Kidney (tissue), 14 donors: ENCODE measurements around the gene DNAI7. TPM values are rescaled to one million over a fixed set of nuclear protein-coding genes. Genes with fewer than 3 reads are reported as not detected.

Source experiments
- DNase-seq, 5 donors: peaks; one replicate each; pipeline ENCODE4 v3.0.0-alpha.2; 2013 to 2020
- FAIRE-seq: peaks from 2 replicates; lab custom pipeline; 2012; peaks lifted over from hg19 to GRCh38; lab: Jason Lieb, UNC
- H3K27ac ChIP-seq, 2 donors: one replicate each; pipeline ENCODE4 v1.7.0; 2013; ENCODE audit warnings: low read depth in 2 of 2, low read length in 2 of 2, inconsistent platforms in 1 of 2
- H3K27me3 ChIP-seq: one replicate; pipeline ENCODE4 v1.7.1; 2013; ENCODE audit warnings: low read length, inconsistent platforms; ENCODE audit not compliant: control insufficient read depth, insufficient read depth
- H3K36me3 ChIP-seq, 3 donors: one replicate each; pipeline versions ENCODE4 v1.7.0 to v1.7.1; 2013; ENCODE audit warnings: low read length in 3 of 3, control low read depth in 1 of 3, inconsistent platforms in 1 of 3; ENCODE audit not compliant: insufficient read depth in 3 of 3, control insufficient read depth in 2 of 3
- H3K4me1 ChIP-seq, 3 donors: one replicate each; pipeline versions ENCODE4 v1.7.0 to v1.7.1; 2013; ENCODE audit warnings: low read length in 3 of 3, inconsistent platforms in 1 of 3, low read depth in 1 of 3; ENCODE audit not compliant: control insufficient read depth in 2 of 3, insufficient read depth in 2 of 3
- H3K4me3 ChIP-seq, 3 donors: one replicate each; pipeline versions ENCODE4 v1.7.0 to v1.8.1; 2013; ENCODE audit warnings: low read length in 3 of 3, control low read depth in 1 of 3, inconsistent platforms in 1 of 3
- H3K9ac ChIP-seq, 3 donors: one replicate each; pipeline versions ENCODE4 v1.7.0 to v1.7.1; 2013; ENCODE audit warnings: low read length in 3 of 3, control low read depth in 1 of 3, inconsistent platforms in 1 of 3
- H3K9me3 ChIP-seq, 3 donors: one replicate each; pipeline versions ENCODE4 v1.7.0 to v1.7.1; 2013; ENCODE audit warnings: low read length in 3 of 3, control low read depth in 1 of 3, inconsistent platforms in 1 of 3; ENCODE audit not compliant: control insufficient read depth in 2 of 3, insufficient read depth in 1 of 3
- intact Hi-C: fragments of 100-400 bp; cut with DNase I; formaldehyde crosslinking; loops from one replicate; pipeline ENCODE4 v1.11.1; 2022
- polyA plus RNA-seq: library from polyadenylated mRNA; stranded (reverse); fragments of 350-450 nt; fragmentation: Illumina TruSeq; extraction: RNeasy Lipid Tissue Mini Kit (QIAGEN cat#74804); gene quantifications from one replicate; pipeline ENCODE4 v1.2.3, GENCODE V29; 2014; ENCODE audit warnings: low read depth, low replicate concordance; ENCODE audit not compliant: insufficient read depth
- total RNA-seq: library from RNA; stranded (reverse); fragmentation: NEBNext Ultra II Directional; extraction: Animal tissue kit (Norgen Biotek cat#: 25700); gene quantifications from one replicate; pipeline ENCODE4 v1.2.1, GENCODE V29; 2021
- TF ChIP-seq, protein P1 (sequence below): IDR thresholded peaks from 3 replicates; pipeline ENCODE4 v1.5.1; 2012; ENCODE audit warnings: mild to moderate bottlenecking, moderate library complexity, borderline replicate concordance; ENCODE audit not compliant: insufficient read depth; ENCODE audit errors: extremely low read depth
- donor health status: control.
- donor health status: control.
- donor health status: control.
- donor health status: control.
- donor health status: control.
- donor health status: DM: yes; HTN: yes; CAD: no.
- donor health status: Normal renal cell carcinoma (clear cell type).

The DNAI7 gene
- total and polyA plus RNA-seq, 2 donors from 2014 or later = 3.0 to 5.3 TPM

DNA sequence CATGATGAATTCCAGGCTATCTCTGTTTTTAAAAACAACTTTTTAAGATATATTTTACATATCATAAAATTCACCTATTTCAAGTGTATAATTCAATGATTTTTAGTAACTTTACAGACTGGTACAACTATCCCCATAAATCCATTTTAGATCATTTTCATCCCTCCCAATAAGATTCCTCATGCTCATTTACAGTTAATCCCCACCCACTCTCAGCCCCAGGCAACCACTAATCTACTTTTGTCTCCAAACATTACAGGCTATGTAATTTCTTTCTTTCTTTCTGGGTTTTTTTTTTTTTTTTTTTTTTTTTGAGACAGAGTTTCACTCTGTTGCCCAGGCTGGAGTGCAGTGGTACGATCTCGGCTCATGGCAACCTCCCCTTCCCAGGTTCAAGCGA lies 81.3 kb downstream of the DNAI7 start:
- H3K4me3 ChIP-seq = no peak overlapping the region
- H3K27me3 ChIP-seq = no peaks in the 10 kb centered on the region
- intact Hi-C loops = no loop called here
- H3K36me3 ChIP-seq = no peaks in the 10 kb centered on the region
- DNase-seq (no peak), FAIRE-seq (no peak)
- no peak overlapping the region for H3K9ac ChIP-seq
- H3K4me1 ChIP-seq = no peaks in the 10 kb centered on the region
- no peak overlapping the region for H3K27ac ChIP-seq
- H3K9me3 ChIP-seq = no peaks in the 10 kb centered on the region
- TF ChIP-seq, protein P1, sequence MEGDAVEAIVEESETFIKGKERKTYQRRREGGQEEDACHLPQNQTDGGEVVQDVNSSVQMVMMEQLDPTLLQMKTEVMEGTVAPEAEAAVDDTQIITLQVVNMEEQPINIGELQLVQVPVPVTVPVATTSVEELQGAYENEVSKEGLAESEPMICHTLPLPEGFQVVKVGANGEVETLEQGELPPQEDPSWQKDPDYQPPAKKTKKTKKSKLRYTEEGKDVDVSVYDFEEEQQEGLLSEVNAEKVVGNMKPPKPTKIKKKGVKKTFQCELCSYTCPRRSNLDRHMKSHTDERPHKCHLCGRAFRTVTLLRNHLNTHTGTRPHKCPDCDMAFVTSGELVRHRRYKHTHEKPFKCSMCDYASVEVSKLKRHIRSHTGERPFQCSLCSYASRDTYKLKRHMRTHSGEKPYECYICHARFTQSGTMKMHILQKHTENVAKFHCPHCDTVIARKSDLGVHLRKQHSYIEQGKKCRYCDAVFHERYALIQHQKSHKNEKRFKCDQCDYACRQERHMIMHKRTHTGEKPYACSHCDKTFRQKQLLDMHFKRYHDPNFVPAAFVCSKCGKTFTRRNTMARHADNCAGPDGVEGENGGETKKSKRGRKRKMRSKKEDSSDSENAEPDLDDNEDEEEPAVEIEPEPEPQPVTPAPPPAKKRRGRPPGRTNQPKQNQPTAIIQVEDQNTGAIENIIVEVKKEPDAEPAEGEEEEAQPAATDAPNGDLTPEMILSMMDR = no peak

DNA sequence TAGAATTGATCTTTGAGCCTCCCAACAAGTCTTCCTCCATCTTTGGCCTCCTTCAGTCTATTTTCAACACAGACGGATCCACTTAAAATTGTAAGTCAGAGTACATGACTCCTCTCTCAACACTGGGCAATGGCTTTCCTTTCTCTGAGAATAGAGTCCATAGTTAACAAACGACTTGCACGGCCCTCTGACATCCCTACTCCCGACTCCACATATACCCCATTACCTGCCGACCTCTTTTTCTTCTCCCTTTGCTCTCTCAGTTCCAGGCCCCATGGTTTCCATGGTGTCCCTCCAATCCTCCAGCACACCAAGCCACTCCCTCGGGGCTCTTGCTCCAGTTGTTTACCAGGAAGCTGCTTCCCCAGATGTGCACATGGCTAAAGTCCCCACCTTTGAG lies 84.7 kb downstream of the DNAI7 start:
- Histone ChIP-seq H3K9me3 (no peaks in the 10 kb centered on the region), H3K4me1 (no peaks in the 10 kb centered on the region), H3K27ac (no peak overlapping the region), H3K4me3 (no peak overlapping the region), H3K9ac (no peak overlapping the region), H3K27me3 (no peaks in the 10 kb centered on the region), H3K36me3 (peaks cover 0 to 7% (median 0%) of the 10 kb centered on the region in 3 donors)
- FAIRE-seq (no peak), DNase-seq (no peak)
- intact Hi-C loops = no loop called here
- TF ChIP-seq, protein P1 = no peak

DNA sequence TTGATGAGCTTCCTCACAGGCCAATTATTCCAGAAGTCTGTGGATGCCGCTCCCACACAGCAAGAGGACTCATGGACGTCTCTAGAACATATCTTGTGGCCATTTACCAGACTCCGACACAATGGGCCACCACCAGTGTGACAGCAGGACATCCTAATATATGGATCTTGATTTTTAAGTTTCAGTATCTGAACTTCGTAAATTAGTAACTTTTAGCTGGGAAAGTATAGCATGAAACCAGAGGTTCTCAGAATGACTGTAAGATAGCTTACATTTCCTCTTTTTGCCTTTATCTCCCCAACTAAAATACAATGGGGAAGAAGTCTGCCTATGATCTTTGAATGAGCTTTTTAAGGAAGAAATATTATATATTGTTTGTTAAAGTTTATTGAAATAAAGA lies 87.0 kb downstream of the DNAI7 start:
- Histone ChIP-seq H3K27me3 (no peaks in the 10 kb centered on the region), H3K27ac (no peak overlapping the region), H3K36me3 (peaks cover 0 to 7% (median 0%) of the 10 kb centered on the region in 3 donors), H3K4me3 (no peak overlapping the region), H3K9ac (no peak overlapping the region), H3K4me1 (no peaks in the 10 kb centered on the region), H3K9me3 (no peaks in the 10 kb centered on the region)
- TF ChIP-seq, protein P1 = no peak
- FAIRE-seq = no peak
- DNase-seq = no peak
- intact Hi-C loops = no loop called here

DNA sequence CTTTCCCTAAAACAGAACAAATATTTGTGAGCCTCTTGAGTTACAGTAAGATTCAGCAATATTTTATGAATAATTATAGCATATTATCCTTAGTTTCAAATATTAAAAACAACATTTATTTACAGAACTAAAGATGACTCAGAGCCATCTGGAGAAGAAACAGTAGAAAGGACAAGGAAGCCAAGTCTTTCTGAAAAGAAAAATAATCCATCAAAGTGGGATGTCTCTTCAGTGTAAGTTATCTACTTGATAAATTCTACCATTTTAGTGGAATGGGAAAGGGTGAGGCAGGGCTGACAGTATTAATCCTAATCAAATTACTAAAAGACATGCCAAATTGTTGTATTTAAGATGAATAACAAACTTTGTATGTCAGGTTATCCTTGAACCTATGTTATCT lies 88.1 kb downstream of the DNAI7 start:
- Histone ChIP-seq H3K27me3 (no peaks in the 10 kb centered on the region), H3K9me3 (no peaks in the 10 kb centered on the region), H3K27ac (no peak overlapping the region), H3K4me3 (no peak overlapping the region), H3K9ac (no peak overlapping the region), H3K36me3 (peaks cover 0 to 7% (median 0%) of the 10 kb centered on the region in 3 donors), H3K4me1 (no peaks in the 10 kb centered on the region)
- TF ChIP-seq, protein P1 = no peak
- no peak for DNase-seq
- intact Hi-C loops = no loop called here
- FAIRE-seq = no peak
